Upper lobe of left lung (tissue), 6 donors: ENCODE results near the gene VAT1. TPM values are rescaled to one million over a fixed set of nuclear protein-coding genes. Genes with fewer than 3 reads are reported as not detected.
"Not testable (repeated sequence)": the region's sequence is repeated elsewhere in the genome, so short reads cannot be mapped to it uniquely, and the experiment has no call there.

Experiments used
- ATAC-seq, 2 donors: fragments of 200-7000 bp; cut with Tn5 transposase; one replicate each; pipeline ENCODE4 v1.9.1; 2022; ENCODE audit warnings: mild to moderate bottlenecking in 2 of 2, moderate library complexity in 2 of 2; ENCODE audit not compliant: low FRiP score in 2 of 2
- DNase-seq, 2 donors: peaks; one replicate each; pipeline ENCODE4 v3.0.0-alpha.2; 2019 to 2020
- H3K27ac ChIP-seq, 4 donors: fragments of 200-600 bp; sonication (generic); one replicate each; pipeline ENCODE4 v1.5.1; 2016 to 2019
- H3K27me3 ChIP-seq, 4 donors: fragments of 200-600 bp; sonication (generic); one replicate each; pipeline ENCODE4 v1.5.1; 2017 to 2019
- H3K36me3 ChIP-seq, 4 donors: fragments of 200-600 bp; sonication (generic); one replicate each; pipeline ENCODE4 v1.5.1; 2016 to 2019
- H3K4me1 ChIP-seq, 4 donors: fragments of 200-600 bp; sonication (generic); one replicate each; pipeline ENCODE4 v1.5.1; 2018 to 2019
- H3K4me3 ChIP-seq, 4 donors: fragments of 200-600 bp; sonication (generic); one replicate each; pipeline ENCODE4 v1.5.1; 2017 to 2019; ENCODE audit warnings: mild to moderate bottlenecking in 2 of 4, moderate library complexity in 1 of 4
- H3K9me3 ChIP-seq, 4 donors: fragments of 200-600 bp; sonication (generic); one replicate each; pipeline ENCODE4 v1.5.1; 2018 to 2019
- CTCF ChIP-seq, 6 experiments: fragments of 450-650 bp in 4 of 6; fragments of 200-600 bp in 2 of 6; sonication (generic) in 2 of 6; IDR thresholded peaks; one replicate each; pipeline ENCODE4 v1.5.1; 2016 to 2019; ENCODE audit warnings: antibody characterized with exemption in 6 of 6
- EP300 ChIP-seq, 4 donors: sonication (generic); formaldehyde crosslinking; IDR thresholded peaks; one replicate each; pipeline ENCODE4 v1.5.1; 2017; ENCODE audit warnings: antibody characterized with exemption in 4 of 4, control low read depth in 2 of 4
- POLR2A ChIP-seq, 4 donors: fragments of 450-650 bp; IDR thresholded peaks; one replicate each; pipeline ENCODE4 v1.5.1; 2016 to 2017; ENCODE audit warnings: antibody characterized with exemption in 4 of 4, mild to moderate bottlenecking in 2 of 4
- POLR2AphosphoS5 ChIP-seq, 2 donors: sonication (generic); formaldehyde crosslinking; IDR thresholded peaks; one replicate each; pipeline ENCODE4 v1.5.1; 2017; ENCODE audit warnings: antibody characterized with exemption in 2 of 2
- WGBS, 2 donors: methylation state at CpG; one replicate each; pipeline ENCODE4 v1.1.5; 2017 to 2018; 5-methylcytosine and 5-hydroxymethylcytosine counted together
- total RNA-seq, 6 donors: library from RNA; depleted of rRNA in 4 of 6; stranded (reverse); fragments of >200 nt in 4 of 6; gene quantifications; one replicate each; pipeline versions ENCODE4 v1.1.0 to v1.2.1, GENCODE V29; 2016 to 2021
- donor health status: DM: no; HTN: no; CAD: no; lungs with moderate emphysema.
- donor health status: DM: no; HTN: yes; CAD: no; lungs with severe emphysema.

Gene VAT1
- total RNA-seq, 6 donors from 2014 or later, result 122 to 343 (median 222) TPM

- DNase-seq (no peak), ATAC-seq (no peak)
- TF ChIP-seq CTCF (IDR thresholded peaks at IDR 0.05) (no peak), EP300 (IDR thresholded peaks at IDR 0.05) (no peak), POLR2AphosphoS5 (IDR thresholded peaks at IDR 0.05) (no peak), POLR2A (IDR thresholded peaks at IDR 0.05) (no peak)
- Histone ChIP-seq H3K27me3 (no peaks in the 10 kb centered on the region), H3K36me3 (no peaks in the 10 kb centered on the region), H3K4me3 (no peak overlapping the region), H3K27ac (no peak overlapping the region), H3K9me3 (no peaks in the 10 kb centered on the region), H3K4me1 (peaks cover 8 to 11% (median 9%) of the 10 kb centered on the region in 4 donors)
- 49 to 55% methylated on average over 2 of the region's 2 CpGs for WGBS, 2 donors
Observed at GRCh38 chr17:42975265-42975664, 46.9 kb downstream of the VAT1 start.

GRCh38 chr17:42973323-42973722 is 48.9 kb downstream of the VAT1 start:
- WGBS, 2 donors, result no CpG with 5 or more reads among the region's 18 CpGs
- H3K27me3 ChIP-seq, H3K9me3 ChIP-seq, H3K36me3 ChIP-seq, ATAC-seq, DNase-seq, H3K4me3 ChIP-seq, H3K27ac ChIP-seq, H3K4me1 ChIP-seq: not testable (repeated sequence)

- Histone ChIP-seq H3K4me3 (no peak overlapping the region), H3K9me3 (no peaks in the 10 kb centered on the region), H3K27me3 (no peaks in the 10 kb centered on the region), H3K4me1 (no peaks in the 10 kb centered on the region), H3K27ac (no peak overlapping the region), H3K36me3 (no peaks in the 10 kb centered on the region)
- no peak for TF ChIP-seq POLR2AphosphoS5 (IDR thresholded peaks at IDR 0.05)
- TF ChIP-seq POLR2A (IDR thresholded peaks at IDR 0.05), result no peak
- TF ChIP-seq CTCF (IDR thresholded peaks at IDR 0.05), result no peak
- TF ChIP-seq EP300 (IDR thresholded peaks at IDR 0.05), result no peak
- no peak for ATAC-seq
- WGBS, 2 donors, result 92 to 98% methylated on average over 5 of the region's 5 CpGs
- DNase-seq, result no peak
Observed at GRCh38 chr17:42971589-42971988, 50.6 kb downstream of the VAT1 start.

GRCh38 chr17:42969001-42969581 is 53.1 kb downstream of the VAT1 start:
- TF ChIP-seq CTCF (IDR thresholded peaks at IDR 0.05), result no peak
- Histone ChIP-seq H3K4me3 (no peak overlapping the region), H3K36me3 (no peaks in the 10 kb centered on the region), H3K27ac (no peak overlapping the region), H3K27me3 (no peaks in the 10 kb centered on the region), H3K4me1 (peaks cover 0 to 7% (median 3%) of the 10 kb centered on the region in 4 donors), H3K9me3 (no peaks in the 10 kb centered on the region)
- ATAC-seq, result no peak
- DNase-seq, result no peak
- WGBS, 2 donors, result 42 to 44% methylated on average over 5 of the region's 5 CpGs

GRCh38 chr17:42967925-42968324 is 54.3 kb downstream of the VAT1 start:
- Histone ChIP-seq H3K9me3 (no peaks in the 10 kb centered on the region), H3K4me3 (no peak overlapping the region), H3K36me3 (no peaks in the 10 kb centered on the region), H3K27ac (no peak overlapping the region), H3K4me1 (peaks cover 0 to 17% (median 9%) of the 10 kb centered on the region in 4 donors), H3K27me3 (no peaks in the 10 kb centered on the region)
- 70 to 79% methylated on average over 1 of the region's 1 CpG for WGBS, 2 donors
- TF ChIP-seq CTCF (IDR thresholded peaks at IDR 0.05) (no peak), POLR2AphosphoS5 (IDR thresholded peaks at IDR 0.05) (no peak), POLR2A (IDR thresholded peaks at IDR 0.05) (no peak), EP300 (IDR thresholded peaks at IDR 0.05) (no peak)
- DNase-seq, result no peak
- ATAC-seq, result no peak

Other genes starting within 250 kb of the VAT1 start
- 10 to 100 TPM; 19.0 to 54.6 (median 36.7) TPM for gene VPS25, start 248.9 kb downstream of the VAT1 start, total RNA-seq
- 1 to 10 TPM in 1 of 6 donors, under 1 TPM in 3, not detected in 2; 0.15 to 1.8 (median 0.26) TPM for gene WNK4, start 241.8 kb downstream of the VAT1 start, total RNA-seq
- 10 to 100 TPM; 23.3 to 95.3 (median 67.4) TPM for gene COA3, start 223.7 kb downstream of the VAT1 start, total RNA-seq
- gene CNTD1, start 223.5 kb downstream of the VAT1 start, total RNA-seq, result 1 to 10 TPM in 1 of 6 donors, under 1 TPM in 4, not detected in 1; 0.22 to 1.2 (median 0.39) TPM
- gene BECN1, start 198.1 kb downstream of the VAT1 start, total RNA-seq, result 100 to 1,000 TPM in 3 of 6 donors, 10 to 100 TPM in 3; 83.0 to 167 (median 101) TPM
- 100 to 1,000 TPM in 1 of 6 donors, 10 to 100 TPM in 5; 67.5 to 102 (median 75.8) TPM for gene PSME3, start 189.0 kb downstream of the VAT1 start, total RNA-seq
- gene AOC2, start 177.8 kb downstream of the VAT1 start, total RNA-seq, result 1 to 10 TPM; 1.5 to 5.2 (median 2.9) TPM
- 100 to 1,000 TPM in 4 of 6 donors, 10 to 100 TPM in 2; 76.9 to 210 (median 111) TPM for gene AOC3, start 171.2 kb downstream of the VAT1 start, total RNA-seq
- gene G6PC1, start 121.6 kb downstream of the VAT1 start, total RNA-seq, result not detected
- 10 to 100 TPM; 10.9 to 70.2 (median 23.6) TPM for gene AARSD1, start 57.9 kb downstream of the VAT1 start, total RNA-seq
- gene PTGES3L, start 42.3 kb downstream of the VAT1 start, total RNA-seq, result 1 to 10 TPM in 2 of 6 donors, under 1 TPM in 3, not detected in 1; 0.11 to 7.3 (median 0.76) TPM
- gene RUNDC1, start 41.8 kb downstream of the VAT1 start, total RNA-seq, result 10 to 100 TPM; 13.6 to 26.2 (median 17.5) TPM
- gene RPL27, start 24.0 kb downstream of the VAT1 start, total RNA-seq, result 1,000 to 10,000 TPM in 2 of 6 donors, 100 to 1,000 TPM in 4; 534 to 1,192 (median 783) TPM
- gene IFI35, start 15.6 kb downstream of the VAT1 start, total RNA-seq, result 10 to 100 TPM; 17.8 to 69.0 (median 45.4) TPM
- 1 to 10 TPM in 1 of 6 donors, under 1 TPM in 3, not detected in 2; 0.15 to 2.0 (median 0.47) TPM for gene RND2, start 2.8 kb upstream of the VAT1 start, total RNA-seq
- gene BRCA1, start 103.0 kb upstream of the VAT1 start, total RNA-seq, result 10 to 100 TPM in 3 of 6 donors, 1 to 10 TPM in 3; 4.3 to 15.7 (median 8.0) TPM
- gene NBR1, start 148.8 kb upstream of the VAT1 start, total RNA-seq, result 10 to 100 TPM; 52.4 to 95.5 (median 76.5) TPM
- gene TMEM106A, start 189.5 kb upstream of the VAT1 start, total RNA-seq, result 10 to 100 TPM in 4 of 6 donors, 1 to 10 TPM in 2; 5.8 to 68.1 (median 16.9) TPM
- gene CCDC200, start 206.2 kb upstream of the VAT1 start, total RNA-seq, result 1 to 10 TPM in 1 of 6 donors, not detected in 5; 8.4 TPM
- 1,000 to 10,000 TPM in 2 of 6 donors, not detected in 4; 5,003 to 8,653 TPM for gene RNU2-1, start 211.6 kb upstream of the VAT1 start, total RNA-seq